Ecto neural progenitor cell (in vitro differentiated cells): ENCODE results near the gene HDAC1.

ENCODE experiments used
- DNase-seq: peaks from one replicate; pipeline ENCODE4 v3.0.0-alpha.2; 2018; ENCODE audit warnings: low spot score

Gene HDAC1

GRCh38 chr1:32373996-32374592 lies 82.2 kb downstream of the HDAC1 start:
- DNase-seq = no peak

- no peak for DNase-seq
Measured at GRCh38 chr1:32376199-32376598, 84.3 kb downstream of the HDAC1 start.

- DNase-seq = no peak
Measured at GRCh38 chr1:32377541-32378220, 85.8 kb downstream of the HDAC1 start.

- DNase-seq = no peak
Measured at GRCh38 chr1:32380057-32380456, 88.2 kb downstream of the HDAC1 start.
